Measurements from ENCODE around the gene SYTL5.

SYTL5 gene

DNA sequence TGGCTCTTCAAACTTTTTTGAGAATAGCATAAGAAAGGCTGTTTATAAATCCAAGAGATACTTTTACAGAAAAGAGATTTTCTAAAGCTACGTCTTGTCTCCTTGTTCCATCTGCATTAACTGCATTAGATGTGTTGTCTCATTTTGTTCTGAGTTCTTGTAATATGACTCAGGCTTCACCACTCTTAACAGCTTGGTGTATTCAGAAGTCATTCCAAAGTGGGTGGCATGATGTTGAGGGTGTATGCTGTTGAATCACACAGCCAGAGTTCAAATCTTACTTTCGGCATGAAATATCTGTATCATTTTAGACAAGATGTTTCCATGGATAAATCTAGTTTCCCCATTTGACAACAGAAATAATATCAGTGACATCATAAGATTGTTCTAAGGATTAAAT, 30.1 kb downstream of the SYTL5 start:
- DNase-seq = no peak

DNA sequence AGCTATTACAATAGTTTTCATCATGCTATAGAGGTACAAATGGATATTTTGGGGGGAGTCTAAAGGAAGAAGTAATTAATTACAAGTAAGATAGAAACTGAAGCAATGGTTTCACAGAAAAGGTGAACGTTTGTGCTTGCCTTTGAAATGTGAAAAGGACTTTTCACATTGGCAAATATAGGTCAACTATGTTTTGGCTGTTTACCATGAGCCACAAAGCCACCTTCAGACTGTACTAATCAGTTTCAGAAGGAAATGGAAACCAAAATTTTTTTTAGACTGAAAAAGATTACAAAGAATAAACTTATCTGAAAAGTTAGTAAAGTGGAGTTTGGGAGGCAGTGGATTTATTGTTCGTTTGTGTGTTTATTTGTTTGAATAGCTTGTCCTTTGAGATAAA, 32.1 kb downstream of the SYTL5 start:
- no peak for DNase-seq

DNA sequence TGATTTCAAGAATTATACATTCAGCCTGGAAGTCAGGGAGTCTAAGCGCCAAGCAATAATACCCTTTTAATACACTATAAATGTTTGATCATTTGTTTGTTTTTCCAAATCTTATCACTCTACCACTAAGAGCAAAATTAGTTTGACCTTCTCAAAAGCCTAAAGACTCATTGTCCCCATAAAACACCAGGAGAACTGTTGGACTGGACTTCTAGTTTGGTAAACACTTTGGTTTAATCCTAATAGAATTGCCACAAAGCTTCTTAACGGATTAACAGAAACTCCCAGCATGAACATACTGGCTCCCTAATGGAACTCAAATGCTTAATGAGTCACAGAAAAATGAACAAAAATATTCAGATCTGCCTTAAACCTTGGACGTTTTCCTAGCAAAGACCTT, 34.9 kb downstream of the SYTL5 start:
- DNase-seq = no peak

DNA sequence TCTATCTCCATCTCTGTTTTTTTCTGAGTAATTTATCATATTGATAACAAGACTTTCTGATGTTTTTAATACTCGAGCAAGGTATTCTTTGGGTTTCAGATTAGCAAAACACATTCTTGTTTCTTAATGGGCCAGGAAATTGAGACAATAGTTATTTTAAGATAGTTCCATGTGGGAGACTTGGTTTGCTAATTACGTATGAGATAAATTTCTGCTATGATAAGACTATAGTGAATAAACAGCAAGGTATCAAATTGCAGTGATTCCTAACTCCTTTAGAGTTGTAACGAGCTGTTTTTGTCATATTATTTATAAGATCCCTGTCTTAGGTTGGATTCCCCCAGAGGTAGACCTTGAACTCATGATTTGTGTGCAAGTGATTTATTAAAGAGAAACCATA, 38.3 kb downstream of the SYTL5 start:
- no peak for DNase-seq

DNA sequence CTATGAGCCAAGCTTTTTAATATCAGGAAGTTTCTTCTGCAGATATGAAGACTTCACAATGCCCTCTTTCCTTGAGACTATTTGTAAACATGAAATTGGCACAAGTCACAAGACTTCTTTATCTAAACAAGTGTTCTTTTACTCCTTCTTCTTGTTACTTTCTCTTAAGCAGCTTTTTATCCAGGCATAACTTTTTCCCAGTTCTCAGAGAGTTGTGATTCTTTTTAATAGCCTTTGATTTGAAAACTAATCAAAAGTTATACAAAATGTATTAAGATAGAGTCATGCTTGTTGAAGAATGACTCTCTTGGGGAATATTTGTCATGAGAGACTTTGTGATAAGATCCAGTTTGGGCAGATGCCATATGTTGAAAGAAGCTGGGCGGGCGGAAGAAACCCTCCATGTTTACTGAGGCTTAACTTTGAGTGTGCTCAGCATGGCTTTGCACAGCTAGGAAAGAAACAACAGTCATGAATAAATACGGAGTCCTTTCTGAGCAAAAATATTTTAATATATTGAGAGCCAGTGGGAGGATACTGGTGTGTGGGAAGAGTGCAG, 39.3 kb downstream of the SYTL5 start:
- DNase-seq = no peak

DNA sequence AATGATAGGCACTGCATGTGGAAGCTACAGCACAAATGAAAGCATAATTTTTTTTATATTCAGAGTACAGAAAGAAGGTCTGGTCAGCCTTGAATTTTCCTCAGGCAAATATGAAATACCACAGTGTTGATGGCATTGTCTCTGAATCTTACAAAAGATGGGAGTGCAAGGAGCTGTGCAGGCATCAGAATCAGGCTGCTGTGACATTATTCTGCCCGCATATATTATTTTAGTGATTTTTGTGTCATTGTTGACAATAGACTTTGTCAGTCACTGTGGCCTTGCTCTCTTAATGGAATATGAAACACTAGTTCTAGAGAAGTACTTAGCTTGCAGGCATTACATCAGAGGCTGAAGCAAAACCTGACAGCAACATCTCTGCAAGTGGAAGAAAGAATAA, 42.5 kb downstream of the SYTL5 start:
- DNase-seq = no peak

DNA sequence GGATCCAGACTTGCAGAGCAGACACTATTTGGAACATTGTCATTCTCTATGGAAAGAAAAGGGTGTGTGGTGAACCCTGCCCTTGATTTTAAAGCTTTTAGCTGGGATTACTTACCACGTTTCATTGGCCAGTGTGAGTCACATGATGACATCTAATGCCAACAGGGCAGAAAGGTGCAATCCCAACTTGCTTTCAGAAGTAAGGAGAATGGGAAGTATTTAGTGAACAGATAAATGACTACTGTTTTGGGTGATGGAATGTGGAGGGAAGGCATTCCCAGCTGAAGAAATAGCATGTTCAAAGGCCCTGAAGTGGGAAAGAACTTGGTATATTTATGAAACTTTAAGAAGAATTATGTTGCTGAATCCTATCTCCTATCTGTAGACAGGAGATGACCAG, 44.5 kb downstream of the SYTL5 start:
- DNase-seq = no peak

DNA sequence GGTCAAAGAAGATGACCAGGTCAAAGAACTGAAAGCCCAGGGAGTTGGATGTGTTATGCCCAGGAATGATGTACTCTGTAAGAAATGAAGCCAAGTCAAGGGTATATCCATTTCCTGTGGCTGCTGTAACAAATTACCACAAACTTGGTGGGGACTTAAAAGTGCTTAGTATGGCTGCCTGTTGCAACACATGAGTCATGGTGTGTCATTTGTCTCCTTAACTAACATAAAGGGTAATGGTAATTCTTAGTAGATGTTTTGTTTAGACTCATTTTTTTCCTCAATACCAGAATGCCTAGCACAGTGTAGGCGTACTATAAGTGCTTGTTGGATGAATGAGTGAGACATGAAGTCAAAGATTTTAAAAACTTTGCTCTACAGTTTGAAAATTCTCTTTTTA, 45.7 kb downstream of the SYTL5 start:
- DNase-seq = no peak

DNA sequence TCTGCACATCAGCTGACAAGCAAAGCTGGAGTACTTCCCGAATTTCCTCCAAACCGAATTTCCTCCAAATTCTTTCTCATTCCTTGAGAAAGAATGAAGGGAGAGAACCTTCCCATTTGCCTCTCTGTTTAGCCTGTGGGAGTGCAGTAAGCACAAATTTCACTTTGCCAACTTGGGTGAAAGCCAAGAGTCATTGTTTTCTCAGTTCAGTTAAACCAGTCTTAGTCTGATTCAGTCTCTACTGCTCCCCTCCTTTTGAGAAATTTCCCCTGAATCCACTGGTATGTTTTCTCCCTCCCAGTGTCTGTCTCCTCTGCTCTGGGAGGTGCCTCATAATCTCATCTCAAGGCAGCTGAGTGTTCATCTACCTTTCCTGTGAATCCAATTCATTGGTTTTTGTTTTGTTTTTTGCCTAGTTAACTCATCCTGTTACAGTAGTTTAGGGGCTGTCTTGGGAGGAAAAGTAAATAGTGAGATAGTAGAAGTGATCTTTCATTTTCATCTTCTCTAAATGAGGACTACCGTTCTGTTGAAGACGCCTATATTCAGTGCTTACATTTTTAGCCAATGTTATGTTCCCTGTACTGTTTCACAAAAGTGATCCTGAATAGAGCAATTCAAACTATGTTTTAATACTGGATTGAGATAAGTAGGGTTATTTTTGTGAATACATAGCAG, 49.0 kb downstream of the SYTL5 start:
- no peak for DNase-seq

DNA sequence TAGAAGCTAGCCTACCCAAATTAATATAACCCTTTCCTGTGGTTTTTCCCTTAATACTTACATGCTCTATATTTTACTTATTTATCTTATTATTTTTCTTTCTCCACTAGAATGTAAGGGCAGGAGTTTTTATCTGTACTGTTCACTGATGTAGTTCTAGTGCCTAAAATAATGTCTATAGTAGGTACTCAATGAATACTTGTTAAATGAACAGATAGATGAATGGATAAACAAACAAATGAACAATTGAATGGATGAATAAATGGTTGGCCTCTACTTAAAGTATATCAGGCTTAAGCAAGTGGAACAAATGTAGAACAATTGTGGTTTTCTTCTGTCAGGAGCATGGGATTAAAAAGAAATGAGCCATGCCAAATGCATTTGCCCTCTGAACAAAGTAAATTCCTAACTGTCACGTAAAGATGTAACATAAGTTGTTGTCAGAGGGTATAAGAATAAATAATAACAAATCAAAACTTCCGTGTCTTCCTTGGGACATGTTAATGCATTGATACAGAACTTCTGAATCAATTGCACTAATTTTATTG, 54.1 kb downstream of the SYTL5 start:
- DNase-seq = no peak

DNA sequence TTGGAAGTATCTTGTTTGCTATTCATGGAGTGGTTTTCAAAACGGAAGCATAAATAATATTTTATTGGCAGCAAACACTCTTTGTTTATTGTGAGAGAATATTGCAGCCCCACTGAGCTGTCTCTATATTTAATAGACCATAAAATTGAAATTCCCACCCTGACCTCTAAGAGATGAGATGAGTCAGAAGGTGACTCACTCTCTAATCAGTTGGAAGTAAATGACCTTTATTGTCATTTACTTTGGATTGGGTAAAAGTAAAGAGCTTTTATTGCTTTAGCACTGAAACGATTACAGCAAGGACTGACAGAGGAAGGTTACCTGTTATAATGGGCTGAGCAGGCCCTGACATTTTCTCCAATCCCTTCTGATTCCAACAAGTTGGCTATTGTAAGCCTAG, 55.0 kb downstream of the SYTL5 start:
- DNase-seq = no peak

DNA sequence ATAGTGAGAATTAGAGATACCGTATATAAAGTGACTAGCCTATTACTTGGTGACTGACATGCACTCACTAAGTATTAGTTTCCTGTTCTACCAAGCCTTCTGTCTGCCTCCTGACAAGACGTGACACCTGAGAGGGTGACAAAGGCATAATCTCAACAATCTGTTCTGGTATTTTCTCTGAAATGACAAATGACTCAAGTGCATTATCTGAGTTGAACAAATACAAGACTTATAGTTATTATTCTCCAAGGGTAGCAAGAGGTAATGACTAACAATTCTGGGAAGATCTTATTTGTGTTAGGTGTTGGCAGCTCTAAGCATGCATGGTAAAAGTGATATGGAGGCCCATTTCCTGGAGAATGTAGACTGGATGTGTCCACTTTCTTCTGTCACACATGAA, 60.6 kb downstream of the SYTL5 start:
- no peak for DNase-seq

DNA sequence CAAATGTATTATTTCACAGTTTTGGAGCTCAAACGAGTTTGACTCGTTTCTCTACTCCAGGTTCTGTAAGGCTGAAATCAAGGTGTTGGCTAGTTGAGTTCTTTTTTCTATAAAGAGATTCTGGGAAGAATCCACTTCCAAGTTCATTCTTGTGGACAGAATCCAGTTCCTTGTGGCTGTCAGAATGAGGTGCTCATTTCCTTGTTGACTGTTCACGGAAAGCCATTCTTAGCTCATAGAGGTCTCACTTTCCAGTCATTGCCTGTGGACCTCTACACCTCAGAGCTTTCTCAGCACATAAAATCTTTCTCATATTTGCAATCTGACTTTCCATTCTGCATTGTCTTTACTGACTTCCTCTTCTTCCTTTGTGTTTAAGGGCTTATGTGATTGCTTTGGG, 62.9 kb downstream of the SYTL5 start:
- no peak for DNase-seq

DNA sequence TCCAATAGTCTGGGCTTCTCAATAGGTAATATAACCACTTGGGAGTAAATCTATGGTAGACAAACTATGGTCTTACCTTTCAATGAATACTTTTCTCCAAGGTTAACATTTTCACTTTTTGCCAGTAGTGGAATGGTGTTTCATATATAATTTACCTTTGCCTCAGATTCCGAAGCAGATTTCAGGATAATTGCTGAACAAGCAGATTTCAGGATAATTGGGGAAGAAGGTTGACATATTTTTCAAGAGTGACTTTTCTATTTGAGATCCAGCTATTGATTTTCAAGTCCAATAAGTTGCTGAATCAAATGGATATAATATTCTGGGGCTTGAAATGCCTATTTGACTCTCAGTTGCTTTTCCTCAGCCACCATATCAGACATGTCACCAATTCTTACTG, 63.6 kb downstream of the SYTL5 start:
- DNase-seq = no peak

DNA sequence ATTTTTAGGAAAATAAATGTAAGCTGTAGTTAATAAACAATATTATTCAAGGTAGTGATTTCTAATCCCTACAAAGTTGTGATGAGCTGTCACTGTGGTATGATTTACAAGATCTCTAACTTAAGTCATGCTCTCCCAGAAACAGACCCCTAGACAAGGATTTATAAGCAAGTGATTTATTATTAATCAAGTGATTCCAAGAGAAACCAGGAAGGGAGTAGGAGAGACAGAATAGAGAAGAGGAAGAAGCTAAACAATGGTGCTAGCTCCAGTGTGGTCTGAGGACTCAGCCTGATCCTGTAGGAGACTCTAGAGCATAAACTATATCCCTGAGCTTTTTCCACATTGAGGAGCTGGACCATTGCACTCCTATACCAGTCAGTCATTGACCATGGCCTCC, 73.1 kb downstream of the SYTL5 start:
- DNase-seq = no peak

DNA sequence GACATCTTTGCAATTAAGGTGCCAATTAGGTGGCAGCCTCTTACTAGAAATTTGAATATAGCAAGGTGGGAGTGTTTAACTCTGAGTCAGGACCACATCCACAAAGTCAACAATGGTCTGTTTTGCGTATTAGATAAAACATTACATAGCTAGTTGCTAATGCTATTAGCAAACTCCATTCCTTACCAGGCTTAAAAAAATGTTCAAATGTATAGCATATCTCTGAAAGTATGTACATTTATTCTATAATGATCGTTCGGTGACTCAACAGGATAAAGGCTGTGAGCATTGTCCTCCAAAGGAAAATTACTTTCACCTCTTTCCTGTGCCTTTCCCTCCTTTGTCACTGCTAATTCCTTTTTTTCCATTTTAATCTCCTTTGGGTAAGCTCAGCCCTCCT, 74.5 kb downstream of the SYTL5 start:
- no peak for DNase-seq

DNA sequence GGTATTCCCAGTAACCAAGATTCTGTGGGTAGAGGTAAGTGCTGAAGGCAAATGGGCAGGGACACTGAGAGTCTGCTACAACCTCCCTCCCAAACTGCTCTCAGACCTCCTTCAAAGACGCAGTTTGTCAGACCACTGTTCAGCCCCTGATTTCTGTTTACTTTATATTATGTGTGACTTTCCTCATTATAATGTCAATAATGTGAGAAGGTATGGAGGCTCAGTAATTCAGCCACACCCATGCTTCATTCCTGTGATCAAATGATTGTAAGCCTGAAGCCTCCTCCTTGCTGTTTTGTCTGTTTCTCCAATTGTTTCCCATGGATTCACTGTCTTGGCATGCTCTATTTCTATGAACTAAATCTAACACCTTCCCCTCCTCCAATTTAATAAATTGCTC, 75.6 kb downstream of the SYTL5 start:
- no peak for DNase-seq

DNA sequence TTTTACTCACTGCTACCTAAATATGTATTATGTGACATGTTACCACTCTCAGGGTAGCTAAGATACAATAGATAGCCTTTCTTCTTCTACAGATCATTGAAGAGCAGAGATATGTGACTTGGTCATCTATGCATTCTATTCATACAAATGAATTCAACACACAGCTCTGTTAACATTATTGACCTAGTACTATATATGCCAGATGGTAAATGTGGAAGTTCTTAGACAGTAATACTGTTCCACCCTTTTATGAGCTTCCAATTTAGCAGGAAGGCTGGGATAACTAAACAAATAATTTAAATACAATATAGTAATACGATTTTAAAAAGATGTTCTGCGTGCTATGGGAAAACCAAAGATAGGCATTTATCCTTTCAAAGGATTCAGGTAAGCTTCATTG, 76.0 kb downstream of the SYTL5 start:
- DNase-seq = no peak

DNA sequence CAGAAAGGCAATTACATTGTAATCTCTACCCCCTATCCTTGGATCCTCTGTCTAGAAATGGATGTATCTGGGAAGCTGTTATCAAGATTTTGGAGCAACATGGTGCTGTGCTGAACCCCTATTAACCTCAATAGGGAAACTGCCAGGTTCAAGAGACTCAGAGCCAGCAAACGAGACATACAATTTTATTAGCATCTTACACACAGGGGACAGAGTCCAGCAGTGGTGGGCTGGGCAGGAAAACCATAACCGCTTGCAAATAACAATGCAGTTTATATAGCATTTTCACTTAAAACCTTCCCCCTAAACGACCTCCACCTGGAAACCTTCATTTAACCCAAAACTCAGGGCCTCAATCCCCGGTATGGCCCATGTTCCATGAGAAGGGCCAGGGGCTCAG, 79.5 kb downstream of the SYTL5 start:
- DNase-seq = no peak

DNA sequence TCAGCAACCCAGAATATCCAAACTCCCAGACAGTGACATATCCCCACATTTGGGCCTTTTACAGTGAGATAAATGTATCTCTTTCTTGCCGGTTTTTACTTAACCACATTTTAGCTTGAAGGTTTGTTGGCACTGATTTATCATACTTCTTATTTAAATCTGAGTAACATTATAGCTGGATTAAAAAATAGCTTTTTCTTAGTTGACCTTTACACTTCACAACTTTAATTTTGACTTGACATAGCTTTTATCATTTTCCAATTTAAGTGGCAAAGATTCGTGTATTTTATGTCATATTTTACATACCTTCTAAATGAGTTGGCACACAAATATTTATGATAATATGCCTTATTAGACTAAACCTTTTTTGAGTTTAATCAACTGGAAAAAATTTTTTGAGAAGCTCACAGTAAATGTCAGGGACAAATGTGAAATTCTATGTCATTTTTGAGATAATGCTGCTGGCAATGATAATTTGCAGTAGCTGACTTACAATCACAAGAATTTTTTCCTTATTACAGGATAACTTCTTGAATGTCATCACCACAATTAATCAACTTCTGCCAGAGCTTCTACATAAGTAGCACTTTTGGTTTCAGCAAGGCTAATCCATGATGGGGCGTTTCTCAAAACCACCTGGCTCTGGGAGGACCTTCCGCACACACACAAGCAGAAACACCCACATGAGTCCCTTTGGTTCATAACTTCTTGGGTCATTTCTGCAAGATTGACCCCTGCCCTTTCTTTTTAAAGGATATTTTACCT, 80.3 kb downstream of the SYTL5 start:
- DNase-seq = no peak

DNA sequence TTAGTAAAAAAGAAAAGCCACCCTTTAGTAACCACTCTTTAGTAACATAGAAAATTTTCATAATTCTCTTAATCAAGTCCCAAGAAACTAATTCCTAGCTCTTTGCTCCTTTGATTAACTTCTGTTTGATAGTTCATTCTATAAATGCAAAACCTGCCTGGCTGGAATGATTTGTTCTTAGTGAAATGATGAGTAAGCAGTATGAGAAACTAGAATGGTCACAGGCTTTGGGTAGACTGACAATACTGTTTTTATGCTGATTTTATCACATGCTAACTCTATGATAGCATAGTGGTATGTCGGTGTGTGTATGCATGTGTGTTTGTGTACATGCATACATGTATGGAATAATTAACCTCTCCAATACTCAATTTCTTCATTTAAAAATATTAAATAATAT, 81.2 kb downstream of the SYTL5 start:
- DNase-seq = no peak

DNA sequence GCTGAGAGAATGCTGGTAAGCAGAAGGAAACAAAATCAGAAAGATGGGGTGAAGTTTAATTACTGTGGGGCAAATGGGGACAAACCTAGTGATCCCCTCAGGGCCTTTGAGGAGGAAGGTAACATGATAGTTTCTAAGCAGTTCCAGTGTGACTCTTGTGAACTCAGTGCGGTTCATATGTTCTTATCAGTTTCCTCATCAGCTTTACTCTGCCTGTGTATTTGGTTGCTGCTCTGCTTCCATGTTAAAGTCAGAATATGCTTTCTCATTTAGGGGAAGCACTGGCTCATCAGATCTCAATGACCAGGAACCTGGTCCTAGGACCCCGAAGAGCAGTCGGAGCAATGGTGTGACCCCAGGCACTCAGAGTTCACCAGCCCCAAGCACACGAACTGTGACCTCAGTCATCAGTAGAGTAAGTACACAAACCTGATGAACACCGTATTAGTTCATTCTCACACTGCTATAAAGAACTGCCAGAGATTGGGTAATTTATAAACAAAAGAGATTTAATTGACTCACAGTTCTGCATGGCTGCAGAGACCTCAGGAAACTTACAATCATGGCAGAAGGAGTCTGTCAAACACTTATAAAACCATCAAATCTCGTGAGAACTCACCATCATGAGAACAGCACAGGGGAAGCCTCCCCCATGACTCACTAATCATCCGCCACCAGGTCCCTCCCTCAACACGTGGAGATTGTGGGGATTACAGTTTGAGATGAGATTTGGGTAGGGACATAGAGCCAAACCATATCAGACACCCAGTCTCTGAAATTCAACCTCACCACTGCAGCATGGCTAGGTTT, 83.0 kb downstream of the SYTL5 start:
- DNase-seq = no peak

DNA sequence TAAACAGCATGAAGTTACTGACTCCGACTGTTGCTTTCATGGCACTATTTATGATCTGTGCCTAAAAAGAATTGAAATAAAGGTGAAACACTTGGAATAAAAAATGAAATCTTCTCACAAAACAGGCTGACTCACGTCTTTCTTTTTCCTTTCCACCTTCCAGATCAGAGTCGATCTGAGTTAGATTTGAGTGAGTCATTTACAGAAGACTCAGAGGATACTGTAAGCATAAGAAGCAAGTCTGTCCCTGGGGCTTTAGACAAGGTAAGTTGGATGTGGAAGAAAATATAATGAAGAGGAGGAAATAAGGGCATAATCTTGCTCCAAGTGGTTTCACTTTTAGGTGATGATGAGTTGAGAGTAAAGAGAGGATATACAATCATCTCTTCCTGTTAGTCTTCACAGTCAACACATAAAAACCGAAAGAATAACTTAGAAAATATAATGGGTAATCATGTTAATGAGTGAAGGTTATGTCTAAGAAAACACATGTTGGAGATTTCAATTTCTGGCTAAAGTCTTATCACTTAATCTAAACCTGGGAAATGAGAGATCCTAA, 89.7 kb downstream of the SYTL5 start:
- DNase-seq = no peak

Data from retina (tissue), 1 donor.